Neural cell (in vitro differentiated cells): ENCODE results near the gene MISFA.

Experiments
- EP300 ChIP-seq: fragments of 450-650 bp; conservative IDR thresholded peaks from 2 replicates; pipeline ENCODE4 v1.6.1; 2014; ENCODE audit warnings: antibody characterized with exemption, mild to moderate bottlenecking, moderate library complexity; ENCODE audit not compliant: poor library complexity, severe bottlenecking
- EZH2 ChIP-seq: fragments of 200-600, 300-800 bp; shearing (Covaris generic), sonication (generic); IDR thresholded peaks from 2 replicates; pipeline ENCODE4 v1.6.1; 2014; ENCODE audit warnings: antibody characterized with exemption, low read length, borderline replicate concordance, mild to moderate bottlenecking; ENCODE audit not compliant: insufficient read depth, poor library complexity, severe bottlenecking
- MXI1 ChIP-seq: fragments of 450-650 bp; conservative IDR thresholded peaks from 2 replicates; pipeline ENCODE4 v1.6.1; 2014; ENCODE audit warnings: antibody characterized with exemption, mild to moderate bottlenecking; ENCODE audit not compliant: poor library complexity, severe bottlenecking
- POLR2AphosphoS5 ChIP-seq: IDR thresholded peaks from 2 replicates; pipeline ENCODE4 v1.6.1; 2012
- RAD21 ChIP-seq: fragments of 450-650 bp; conservative IDR thresholded peaks from 2 replicates; pipeline ENCODE4 v1.6.1; 2014; ENCODE audit warnings: antibody characterized with exemption, mild to moderate bottlenecking, moderate library complexity
- TAF1 ChIP-seq: IDR thresholded peaks from 2 replicates; pipeline ENCODE4 v1.6.1; 2012; ENCODE audit warnings: low read depth
- TF ChIP-seq, protein P1 (sequence below): fragments of 450-650 bp; IDR thresholded peaks from 2 replicates; pipeline ENCODE4 v1.5.1; 2014; ENCODE audit warnings: antibody characterized with exemption, mild to moderate bottlenecking, moderate library complexity; ENCODE audit not compliant: poor library complexity, severe bottlenecking
- TF ChIP-seq, protein P2 (sequence below): IDR thresholded peaks from 2 replicates; pipeline ENCODE4 v1.6.1; 2012; ENCODE audit warnings: borderline replicate concordance

DNA sequence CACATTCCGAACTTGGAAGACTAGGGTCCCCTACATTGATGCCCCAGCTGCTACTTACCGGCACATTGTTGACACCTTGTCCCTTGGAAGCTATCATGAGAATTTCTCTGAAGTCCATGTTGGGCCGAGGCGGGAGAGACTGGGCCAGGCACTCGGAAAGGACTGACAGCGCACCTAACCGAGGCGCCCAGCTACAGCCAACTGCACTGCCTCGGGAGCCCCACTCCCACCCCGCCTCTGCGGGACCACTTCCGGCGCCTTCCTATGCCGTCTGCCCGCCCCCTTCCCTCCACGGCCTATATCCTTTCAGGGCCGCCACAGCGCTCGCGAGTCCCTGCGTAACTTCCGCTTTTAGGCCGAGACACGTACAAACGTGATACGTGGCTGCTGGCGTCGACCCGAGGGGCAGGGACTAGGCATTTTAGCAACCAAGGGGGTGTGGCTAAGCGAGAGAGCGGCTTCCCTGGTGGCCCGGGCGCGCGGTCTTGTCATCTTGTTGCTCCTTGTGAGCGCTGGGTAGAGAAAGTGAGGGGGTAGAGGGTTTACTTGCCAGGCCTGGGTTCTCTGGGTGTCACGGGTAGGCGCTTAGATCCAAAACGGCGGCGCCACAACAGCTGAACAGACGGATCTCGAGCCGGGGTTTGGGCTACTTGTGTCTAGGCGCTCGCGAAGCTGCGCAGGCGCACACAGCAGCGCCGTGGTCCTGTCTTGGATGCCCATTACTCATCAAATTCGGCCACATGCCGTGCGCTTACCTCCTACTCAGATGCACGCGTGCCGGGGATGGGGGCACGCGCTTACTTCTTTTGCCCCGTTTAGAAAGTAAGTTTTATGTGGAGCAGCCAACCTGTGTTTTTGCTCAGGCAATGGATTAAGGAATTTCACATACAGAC lies 34.8 kb downstream of the MISFA start, which contains the start of gene SPTY2D1:
- TF ChIP-seq POLR2AphosphoS5 (peak; percentile 98), TAF1 (peak; percentile 93), EP300 (peak; percentile 73), RAD21 (peak; percentile 33), MXI1 (peak; percentile 75), EZH2 (no peak)
- TF ChIP-seq, protein P1, sequence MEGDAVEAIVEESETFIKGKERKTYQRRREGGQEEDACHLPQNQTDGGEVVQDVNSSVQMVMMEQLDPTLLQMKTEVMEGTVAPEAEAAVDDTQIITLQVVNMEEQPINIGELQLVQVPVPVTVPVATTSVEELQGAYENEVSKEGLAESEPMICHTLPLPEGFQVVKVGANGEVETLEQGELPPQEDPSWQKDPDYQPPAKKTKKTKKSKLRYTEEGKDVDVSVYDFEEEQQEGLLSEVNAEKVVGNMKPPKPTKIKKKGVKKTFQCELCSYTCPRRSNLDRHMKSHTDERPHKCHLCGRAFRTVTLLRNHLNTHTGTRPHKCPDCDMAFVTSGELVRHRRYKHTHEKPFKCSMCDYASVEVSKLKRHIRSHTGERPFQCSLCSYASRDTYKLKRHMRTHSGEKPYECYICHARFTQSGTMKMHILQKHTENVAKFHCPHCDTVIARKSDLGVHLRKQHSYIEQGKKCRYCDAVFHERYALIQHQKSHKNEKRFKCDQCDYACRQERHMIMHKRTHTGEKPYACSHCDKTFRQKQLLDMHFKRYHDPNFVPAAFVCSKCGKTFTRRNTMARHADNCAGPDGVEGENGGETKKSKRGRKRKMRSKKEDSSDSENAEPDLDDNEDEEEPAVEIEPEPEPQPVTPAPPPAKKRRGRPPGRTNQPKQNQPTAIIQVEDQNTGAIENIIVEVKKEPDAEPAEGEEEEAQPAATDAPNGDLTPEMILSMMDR, result peak; percentile 31
- TF ChIP-seq, protein P2, sequence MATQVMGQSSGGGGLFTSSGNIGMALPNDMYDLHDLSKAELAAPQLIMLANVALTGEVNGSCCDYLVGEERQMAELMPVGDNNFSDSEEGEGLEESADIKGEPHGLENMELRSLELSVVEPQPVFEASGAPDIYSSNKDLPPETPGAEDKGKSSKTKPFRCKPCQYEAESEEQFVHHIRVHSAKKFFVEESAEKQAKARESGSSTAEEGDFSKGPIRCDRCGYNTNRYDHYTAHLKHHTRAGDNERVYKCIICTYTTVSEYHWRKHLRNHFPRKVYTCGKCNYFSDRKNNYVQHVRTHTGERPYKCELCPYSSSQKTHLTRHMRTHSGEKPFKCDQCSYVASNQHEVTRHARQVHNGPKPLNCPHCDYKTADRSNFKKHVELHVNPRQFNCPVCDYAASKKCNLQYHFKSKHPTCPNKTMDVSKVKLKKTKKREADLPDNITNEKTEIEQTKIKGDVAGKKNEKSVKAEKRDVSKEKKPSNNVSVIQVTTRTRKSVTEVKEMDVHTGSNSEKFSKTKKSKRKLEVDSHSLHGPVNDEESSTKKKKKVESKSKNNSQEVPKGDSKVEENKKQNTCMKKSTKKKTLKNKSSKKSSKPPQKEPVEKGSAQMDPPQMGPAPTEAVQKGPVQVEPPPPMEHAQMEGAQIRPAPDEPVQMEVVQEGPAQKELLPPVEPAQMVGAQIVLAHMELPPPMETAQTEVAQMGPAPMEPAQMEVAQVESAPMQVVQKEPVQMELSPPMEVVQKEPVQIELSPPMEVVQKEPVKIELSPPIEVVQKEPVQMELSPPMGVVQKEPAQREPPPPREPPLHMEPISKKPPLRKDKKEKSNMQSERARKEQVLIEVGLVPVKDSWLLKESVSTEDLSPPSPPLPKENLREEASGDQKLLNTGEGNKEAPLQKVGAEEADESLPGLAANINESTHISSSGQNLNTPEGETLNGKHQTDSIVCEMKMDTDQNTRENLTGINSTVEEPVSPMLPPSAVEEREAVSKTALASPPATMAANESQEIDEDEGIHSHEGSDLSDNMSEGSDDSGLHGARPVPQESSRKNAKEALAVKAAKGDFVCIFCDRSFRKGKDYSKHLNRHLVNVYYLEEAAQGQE, result peak; percentile 87
